CD8-positive, alpha-beta memory T cell (primary cell): ENCODE results near the gene CD36. TPM values are rescaled to one million over a fixed set of nuclear protein-coding genes. Genes with fewer than 3 reads are reported as not detected.

Experiments
- CTCF ChIA-PET: fragments of 350-600 bp; sonication (Branson Sonifier 250); formaldehyde crosslinking; loops from one replicate; lab custom pipeline; 2021; ENCODE audit warnings: antibody characterized with exemption; lab: Charles Lee
- POLR2A ChIA-PET: fragments of 350-600 bp; sonication (Branson Sonifier 250); formaldehyde crosslinking; loops from one replicate; lab custom pipeline; 2021; ENCODE audit warnings: antibody characterized with exemption; lab: Charles Lee
- DNase-seq, 5 donors: peaks; one replicate each; pipeline versions ENCODE4 v3.0.0 to v3.0.0-alpha.2; 2020 to 2022; ENCODE audit warnings: mixed read lengths in 1 of 5
- H3K27ac ChIP-seq: one replicate; pipeline ENCODE4 v1.7.0; 2013; ENCODE audit warnings: low read depth, mild to moderate bottlenecking, low read length, moderate library complexity
- H3K27me3 ChIP-seq: 2 replicates; pipeline ENCODE4 v1.7.0; 2013; ENCODE audit warnings: low read length, mild to moderate bottlenecking; ENCODE audit not compliant: insufficient read depth, poor library complexity, severe bottlenecking
- H3K36me3 ChIP-seq: 2 replicates; pipeline ENCODE4 v1.7.0; 2013; ENCODE audit warnings: mild to moderate bottlenecking, low read length, moderate library complexity; ENCODE audit not compliant: insufficient read depth
- H3K4me1 ChIP-seq: 2 replicates; pipeline ENCODE4 v1.7.0; 2013; ENCODE audit warnings: mild to moderate bottlenecking, low read length, moderate library complexity; ENCODE audit not compliant: insufficient read depth
- H3K4me3 ChIP-seq: 2 replicates; pipeline ENCODE4 v1.7.0; 2013; ENCODE audit warnings: mild to moderate bottlenecking, low read length
- H3K9me3 ChIP-seq: 2 replicates; pipeline ENCODE4 v1.7.0; 2013; ENCODE audit warnings: mild to moderate bottlenecking, low read length
- H3K27ac Mint-ChIP-seq, 8 donors: one replicate each; pipeline ENCODE4 v1.8.0; 2020 to 2021; ENCODE audit warnings: mixed read lengths in 8 of 8, mild to moderate bottlenecking in 6 of 8, inconsistent platforms in 3 of 8, moderate library complexity in 3 of 8
- H3K27me3 Mint-ChIP-seq, 2 donors: one replicate each; pipeline ENCODE4 v1.8.0; 2020 to 2021; ENCODE audit warnings: mixed read lengths in 2 of 2, mild to moderate bottlenecking in 1 of 2, moderate library complexity in 1 of 2
- H3K36me3 Mint-ChIP-seq, 3 donors: one replicate each; pipeline ENCODE4 v1.8.0; 2020 to 2021; ENCODE audit warnings: mixed read lengths in 3 of 3, inconsistent platforms in 1 of 3, mild to moderate bottlenecking in 1 of 3
- H3K4me1 Mint-ChIP-seq, 3 donors: one replicate each; pipeline ENCODE4 v1.8.0; 2020 to 2021; ENCODE audit warnings: mixed read lengths in 3 of 3, inconsistent platforms in 1 of 3, mild to moderate bottlenecking in 1 of 3
- H3K4me3 Mint-ChIP-seq, 7 donors: one replicate each; pipeline ENCODE4 v1.8.0; 2020 to 2021; ENCODE audit warnings: mixed read lengths in 7 of 7, mild to moderate bottlenecking in 6 of 7, moderate library complexity in 4 of 7, inconsistent platforms in 2 of 7
- H3K9me3 Mint-ChIP-seq, 5 donors: one replicate each; pipeline ENCODE4 v1.8.0; 2020 to 2022; ENCODE audit warnings: mixed read lengths in 5 of 5, mild to moderate bottlenecking in 3 of 5, moderate library complexity in 2 of 5, inconsistent platforms in 1 of 5
- polyA plus RNA-seq: library from polyadenylated mRNA; unstranded; fragments of 300-500 nt; fragmentation: Illumina TruSeq; gene quantifications from one replicate; pipeline ENCODE4 v1.2.3, GENCODE V29; 2021
- total RNA-seq, 2 experiments: library from RNA; stranded (reverse); gene quantifications; one replicate each; pipeline ENCODE4 v1.2.3, GENCODE V29; 2021

Gene CD36
- total and polyA plus RNA-seq, 3 experiments from 2014 or later: 4.6 to 4.7 TPM; not detected in 1

GRCh38 chr7:80640846-80641245 lies 2.4 kb downstream of the CD36 start:
- H3K4me1 ChIP-seq: no peaks in the 10 kb centered on the region
- no peaks in the 10 kb centered on the region for H3K36me3 Mint-ChIP-seq
- H3K27ac ChIP-seq: no peak overlapping the region
- H3K27ac Mint-ChIP-seq: no peak overlapping the region
- no peaks in the 10 kb centered on the region for H3K9me3 ChIP-seq
- no peaks in the 10 kb centered on the region for H3K27me3 ChIP-seq
- no peak overlapping the region for H3K4me3 ChIP-seq
- H3K4me1 Mint-ChIP-seq: no peaks in the 10 kb centered on the region
- POLR2A ChIA-PET: no interaction called here
- no peak for DNase-seq
- no peaks in the 10 kb centered on the region for H3K36me3 ChIP-seq
- no peak overlapping the region for H3K4me3 Mint-ChIP-seq
- CTCF ChIA-PET: no interaction called here
- no peaks in the 10 kb centered on the region for H3K27me3 Mint-ChIP-seq
- peaks cover 0 to 6% (median 3%) of the 10 kb centered on the region in 5 donors for H3K9me3 Mint-ChIP-seq

GRCh38 chr7:80641548-80641947 lies 3.1 kb downstream of the CD36 start:
- Mint-ChIP-seq H3K4me1 (no peaks in the 10 kb centered on the region), H3K27me3 (no peaks in the 10 kb centered on the region), H3K9me3 (peaks cover 0 to 6% (median 4%) of the 10 kb centered on the region in 5 donors), H3K27ac (no peak overlapping the region), H3K36me3 (no peaks in the 10 kb centered on the region), H3K4me3 (no peak overlapping the region)
- Histone ChIP-seq H3K4me3 (no peak overlapping the region), H3K27me3 (no peaks in the 10 kb centered on the region), H3K27ac (no peak overlapping the region), H3K9me3 (no peaks in the 10 kb centered on the region), H3K36me3 (no peaks in the 10 kb centered on the region), H3K4me1 (no peaks in the 10 kb centered on the region)
- ChIA-PET POLR2A (no interaction called here), CTCF (no interaction called here)
- DNase-seq: no peak

- no peak overlapping the region for H3K27ac Mint-ChIP-seq
- H3K27ac ChIP-seq: no peak overlapping the region
- no peak for DNase-seq
- peaks cover 0 to 6% (median 3%) of the 10 kb centered on the region in 5 donors for H3K9me3 Mint-ChIP-seq
- H3K4me3 ChIP-seq: no peak overlapping the region
- no peak overlapping the region for H3K4me3 Mint-ChIP-seq
- no peaks in the 10 kb centered on the region for H3K27me3 Mint-ChIP-seq
- H3K4me1 ChIP-seq: no peaks in the 10 kb centered on the region
- H3K36me3 Mint-ChIP-seq: no peaks in the 10 kb centered on the region
- no peaks in the 10 kb centered on the region for H3K36me3 ChIP-seq
- H3K4me1 Mint-ChIP-seq: no peaks in the 10 kb centered on the region
- H3K27me3 ChIP-seq: no peaks in the 10 kb centered on the region
- ChIA-PET CTCF (no interaction called here), POLR2A (no interaction called here)
- no peaks in the 10 kb centered on the region for H3K9me3 ChIP-seq
Measured at GRCh38 chr7:80642871-80643270, 4.4 kb downstream of the CD36 start.

GRCh38 chr7:80643336-80643915 lies 5.0 kb downstream of the CD36 start:
- Histone ChIP-seq H3K27ac (no peak overlapping the region), H3K4me1 (no peaks in the 10 kb centered on the region), H3K27me3 (no peaks in the 10 kb centered on the region), H3K36me3 (no peaks in the 10 kb centered on the region), H3K9me3 (no peaks in the 10 kb centered on the region), H3K4me3 (no peak overlapping the region)
- Mint-ChIP-seq H3K27me3 (no peaks in the 10 kb centered on the region), H3K9me3 (peaks cover 0 to 6% (median 3%) of the 10 kb centered on the region in 5 donors), H3K4me3 (no peak overlapping the region), H3K4me1 (no peaks in the 10 kb centered on the region), H3K36me3 (no peaks in the 10 kb centered on the region), H3K27ac (no peak overlapping the region)
- POLR2A ChIA-PET: no interaction called here
- DNase-seq: no peak
- CTCF ChIA-PET: no interaction called here

- Histone ChIP-seq H3K27me3 (no peaks in the 10 kb centered on the region), H3K27ac (no peak overlapping the region), H3K9me3 (no peaks in the 10 kb centered on the region), H3K36me3 (no peaks in the 10 kb centered on the region), H3K4me1 (no peaks in the 10 kb centered on the region), H3K4me3 (no peak overlapping the region)
- POLR2A ChIA-PET: no interaction called here
- Mint-ChIP-seq H3K27ac (no peak overlapping the region), H3K4me3 (no peak overlapping the region), H3K36me3 (no peaks in the 10 kb centered on the region), H3K27me3 (no peaks in the 10 kb centered on the region), H3K4me1 (no peaks in the 10 kb centered on the region), H3K9me3 (peaks cover 0 to 6% (median 3%) of the 10 kb centered on the region in 5 donors)
- CTCF ChIA-PET: no interaction called here
- no peak for DNase-seq
Measured at GRCh38 chr7:80644054-80644453, 5.6 kb downstream of the CD36 start.

- no peak for DNase-seq
- Mint-ChIP-seq H3K27me3 (no peaks in the 10 kb centered on the region), H3K27ac (peak overlapping the region in 1 of 8 donors; percentile 75), H3K36me3 (no peaks in the 10 kb centered on the region), H3K9me3 (peaks cover 0 to 10% (median 6%) of the 10 kb centered on the region in 5 donors), H3K4me3 (no peak overlapping the region), H3K4me1 (no peaks in the 10 kb centered on the region)
- no peaks in the 10 kb centered on the region for H3K9me3 ChIP-seq
- H3K27me3 ChIP-seq: no peaks in the 10 kb centered on the region
- ChIA-PET POLR2A (no interaction called here), CTCF (no interaction called here)
- no peaks in the 10 kb centered on the region for H3K4me1 ChIP-seq
- H3K27ac ChIP-seq: no peak overlapping the region
- H3K36me3 ChIP-seq: no peaks in the 10 kb centered on the region
- H3K4me3 ChIP-seq: no peak overlapping the region
Measured at GRCh38 chr7:80646083-80646865, 7.8 kb downstream of the CD36 start.

GRCh38 chr7:80647436-80647835 lies 9.0 kb downstream of the CD36 start:
- Mint-ChIP-seq H3K27me3 (no peaks in the 10 kb centered on the region), H3K4me3 (no peak overlapping the region), H3K27ac (no peak overlapping the region), H3K4me1 (no peaks in the 10 kb centered on the region), H3K36me3 (no peaks in the 10 kb centered on the region), H3K9me3 (peaks cover 0 to 10% (median 6%) of the 10 kb centered on the region in 5 donors)
- H3K27me3 ChIP-seq: no peaks in the 10 kb centered on the region
- H3K9me3 ChIP-seq: no peaks in the 10 kb centered on the region
- no peaks in the 10 kb centered on the region for H3K4me1 ChIP-seq
- H3K4me3 ChIP-seq: no peak overlapping the region
- H3K36me3 ChIP-seq: no peaks in the 10 kb centered on the region
- no peak for DNase-seq
- H3K27ac ChIP-seq: no peak overlapping the region
- CTCF ChIA-PET: no interaction called here
- POLR2A ChIA-PET: no interaction called here

- POLR2A ChIA-PET: no interaction called here
- Histone ChIP-seq H3K27me3 (no peaks in the 10 kb centered on the region), H3K4me3 (no peak overlapping the region), H3K27ac (no peak overlapping the region), H3K9me3 (no peaks in the 10 kb centered on the region), H3K36me3 (no peaks in the 10 kb centered on the region), H3K4me1 (no peaks in the 10 kb centered on the region)
- Mint-ChIP-seq H3K4me3 (no peak overlapping the region), H3K4me1 (no peaks in the 10 kb centered on the region), H3K27me3 (no peaks in the 10 kb centered on the region), H3K9me3 (peaks cover 0 to 10% (median 2%) of the 10 kb centered on the region in 5 donors), H3K36me3 (no peaks in the 10 kb centered on the region), H3K27ac (no peak overlapping the region)
- CTCF ChIA-PET: no interaction called here
- DNase-seq: no peak
Measured at GRCh38 chr7:80648031-80648600, 9.7 kb downstream of the CD36 start.
